ENCODE results near the gene MXD3.

MXD3 gene

GRCh38 chr5:177349362-177349647, 37.6 kb upstream of the MXD3 start:
- peak overlapping the region; percentile 82; the same call in 1 of the 2 replicates for H3K4me2 ChIP-seq
- TF ChIP-seq CTCF (conservative IDR thresholded peaks at IDR 0.05; ENCODE audit: low read depth, low read length) = no peak

DNA sequence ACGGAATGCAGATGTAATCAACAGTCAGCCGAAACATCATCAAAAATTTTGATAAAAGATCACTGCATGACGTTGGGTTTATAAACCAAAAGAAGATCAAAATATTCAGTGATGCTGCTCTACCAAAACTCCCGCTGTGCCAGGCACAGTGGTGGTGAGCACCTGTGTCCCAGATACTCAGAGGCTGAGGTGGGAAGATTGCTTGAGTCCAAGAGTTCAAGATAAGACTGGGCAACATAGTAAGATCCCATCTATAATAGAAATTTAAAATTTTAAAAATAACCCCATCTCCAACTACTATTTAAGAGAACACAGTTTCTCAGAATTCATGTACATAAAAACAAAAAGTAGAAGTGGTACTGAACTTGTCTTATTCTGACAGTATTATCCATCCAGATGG, 36.0 kb upstream of the MXD3 start:
- Histone ChIP-seq H3K9ac (no peak overlapping the region), H2AFZ (ENCODE audit: low read depth) (no peak overlapping the region), H3K4me1 (ENCODE audit: low read depth, poor library complexity, severe bottlenecking) (peaks cover 22% of the 10 kb centered on the region), H3K4me2 (no peak overlapping the region), H3K79me2 (ENCODE audit: insufficient read depth, low read depth) (peaks cover 62% of the 10 kb centered on the region), H3K27ac (no peak overlapping the region), H3K4me3 (IDR thresholded peaks at IDR 0.05; ENCODE audit: insufficient read depth, low read depth, low read length) (no peak overlapping the region), H3K27me3 (ENCODE audit: insufficient read depth, low read depth) (no peaks in the 10 kb centered on the region), H4K20me1 (ENCODE audit: insufficient read depth) (no peaks in the 10 kb centered on the region), H3K36me3 (ENCODE audit: insufficient read depth) (0 out of 2 replicates have a peak, but pooled peaks cover 4% of the 10 kb centered on the region)
- no peak for TF ChIP-seq CTCF (conservative IDR thresholded peaks at IDR 0.05; ENCODE audit: low read depth, low read length)

More at GRCh38 chr5:177349362-177349647, 37.6 kb upstream of the MXD3 start:
- H3K4me3 ChIP-seq (IDR thresholded peaks at IDR 0.05; ENCODE audit: insufficient read depth, low read depth, low read length) = no peak overlapping the region
- H3K27ac ChIP-seq = no peak overlapping the region
- H3K36me3 ChIP-seq (ENCODE audit: insufficient read depth) = 0 out of 2 replicates have a peak, but pooled peaks cover 4% of the 10 kb centered on the region
- no peaks in the 10 kb centered on the region for H3K27me3 ChIP-seq (ENCODE audit: insufficient read depth, low read depth)
- peaks cover 54% of the 10 kb centered on the region for H3K79me2 ChIP-seq (ENCODE audit: insufficient read depth, low read depth)
- peaks cover 22% of the 10 kb centered on the region for H3K4me1 ChIP-seq (ENCODE audit: low read depth, poor library complexity, severe bottlenecking)
- H2AFZ ChIP-seq (ENCODE audit: low read depth) = no peak overlapping the region
- no peak overlapping the region for H3K9ac ChIP-seq
- H4K20me1 ChIP-seq (ENCODE audit: insufficient read depth) = no peaks in the 10 kb centered on the region

GRCh38 chr5:177346820-177347219, 35.1 kb upstream of the MXD3 start:
- Histone ChIP-seq H3K27ac (no peak overlapping the region), H3K27me3 (ENCODE audit: insufficient read depth, low read depth) (no peaks in the 10 kb centered on the region), H3K4me3 (IDR thresholded peaks at IDR 0.05; ENCODE audit: insufficient read depth, low read depth, low read length) (no peak overlapping the region), H3K36me3 (ENCODE audit: insufficient read depth) (0 out of 2 replicates have a peak, but pooled peaks cover 4% of the 10 kb centered on the region), H4K20me1 (ENCODE audit: insufficient read depth) (no peaks in the 10 kb centered on the region), H3K9ac (no peak overlapping the region), H2AFZ (ENCODE audit: low read depth) (no peak overlapping the region), H3K79me2 (ENCODE audit: insufficient read depth, low read depth) (peaks cover 62% of the 10 kb centered on the region), H3K4me1 (ENCODE audit: low read depth, poor library complexity, severe bottlenecking) (peaks cover 22% of the 10 kb centered on the region), H3K4me2 (no peak overlapping the region)
- no peak for TF ChIP-seq CTCF (conservative IDR thresholded peaks at IDR 0.05; ENCODE audit: low read depth, low read length)

GRCh38 chr5:177344891-177345290, 33.2 kb upstream of the MXD3 start:
- no peak overlapping the region for H2AFZ ChIP-seq (ENCODE audit: low read depth)
- 0 out of 2 replicates have a peak, but pooled peaks cover 4% of the 10 kb centered on the region for H3K36me3 ChIP-seq (ENCODE audit: insufficient read depth)
- no peak overlapping the region for H3K9ac ChIP-seq
- no peak overlapping the region for H3K4me3 ChIP-seq (IDR thresholded peaks at IDR 0.05; ENCODE audit: insufficient read depth, low read depth, low read length)
- no peak overlapping the region for H3K27ac ChIP-seq
- peaks cover 15% of the 10 kb centered on the region for H3K4me1 ChIP-seq (ENCODE audit: low read depth, poor library complexity, severe bottlenecking)
- H4K20me1 ChIP-seq (ENCODE audit: insufficient read depth) = no peaks in the 10 kb centered on the region
- H3K4me2 ChIP-seq = no peak overlapping the region
- H3K27me3 ChIP-seq (ENCODE audit: insufficient read depth, low read depth) = no peaks in the 10 kb centered on the region
- no peak for TF ChIP-seq CTCF (conservative IDR thresholded peaks at IDR 0.05; ENCODE audit: low read depth, low read length)
- H3K79me2 ChIP-seq (ENCODE audit: insufficient read depth, low read depth) = peaks cover 48% of the 10 kb centered on the region

Data from KMS-11 (cell line).